UCSD-AML1 (cell line): Measurements from ENCODE around the gene GK2.

Experiments
- DNase-seq: peaks from one replicate; lab custom pipeline; 2025; ENCODE audit not compliant: unreplicated experiment; lab: John Stamatoyannopoulos, UW

GK2 gene

GRCh38 chr4:79390890-79391289 is 17.1 kb downstream of the GK2 start:
- no peak for DNase-seq

- DNase-seq = no peak
Observed at GRCh38 chr4:79385641-79386040, 22.4 kb downstream of the GK2 start.

GRCh38 chr4:79381161-79381560 is 26.9 kb downstream of the GK2 start:
- DNase-seq = no peak

GRCh38 chr4:79370026-79370425 is 38.0 kb downstream of the GK2 start:
- no peak for DNase-seq

GRCh38 chr4:79367096-79367495 is 40.9 kb downstream of the GK2 start:
- DNase-seq = no peak

- no peak for DNase-seq
Observed at GRCh38 chr4:79366422-79366821, 41.6 kb downstream of the GK2 start.

GRCh38 chr4:79364061-79364460 is 44.0 kb downstream of the GK2 start:
- no peak for DNase-seq

- no peak for DNase-seq
Observed at GRCh38 chr4:79362626-79363025, 45.4 kb downstream of the GK2 start.

- no peak for DNase-seq
Observed at GRCh38 chr4:79360006-79360405, 48.0 kb downstream of the GK2 start.

GRCh38 chr4:79358438-79358837 is 49.6 kb downstream of the GK2 start:
- DNase-seq = no peak

GRCh38 chr4:79357365-79357764 is 50.7 kb downstream of the GK2 start:
- no peak for DNase-seq
